Smooth muscle cell of the brain vasculature (primary cell): Measurements from ENCODE around the gene SYNGR4.
"Not testable (repeated sequence)": the region's sequence is repeated elsewhere in the genome, so short reads cannot be mapped to it uniquely, and the experiment has no call there.

Experiments used
- DNase-seq: peaks from one replicate; pipeline ENCODE4 v3.0.0-alpha.2; 2012; ENCODE audit warnings: low read depth, low spot score

Gene SYNGR4

GRCh38 chr19:48363810-48364597 lies at the start of gene SYNGR4, which contains the start of gene TMEM143:
Gene SYNGR4, plus strand, starts transcription at chr19:48364367. Its CDS starts 1,476 bp downstream, at chr19:48365843.
Gene TMEM143, minus strand, starts transcription at chr19:48363940. Its CDS starts 20 bp downstream, at chr19:48363920.
- peak; percentile 100 for DNase-seq

GRCh38 chr19:48315712-48316111 lies 48.5 kb upstream of the SYNGR4 start:
- no peak for DNase-seq

- DNase-seq = not testable (repeated sequence)
These were observed 46.5 kb upstream of the SYNGR4 start for GRCh38 chr19:48317708-48317960.

- no peak for DNase-seq
These were observed 45.7 kb upstream of the SYNGR4 start for GRCh38 chr19:48318286-48318987.

- peak; percentile 69 for DNase-seq
These were observed 44.3 kb upstream of the SYNGR4 start for GRCh38 chr19:48319647-48320541.

- peak; percentile 70 for DNase-seq
These were observed 42.9 kb upstream of the SYNGR4 start for GRCh38 chr19:48321372-48321621.

GRCh38 chr19:48321622-48322591 lies 42.3 kb upstream of the SYNGR4 start:
- DNase-seq = peak; percentile 93

GRCh38 chr19:48325265-48325910 lies 38.8 kb upstream of the SYNGR4 start, which contains the start of gene EMP3:
Gene EMP3, plus strand, starts transcription at chr19:48325552. Its CDS starts 1,293 bp downstream, at chr19:48326845.
- peak; percentile 73 for DNase-seq

- DNase-seq = no peak
These were observed 34.8 kb upstream of the SYNGR4 start for GRCh38 chr19:48329167-48329891.

GRCh38 chr19:48330012-48330681 lies 34.0 kb upstream of the SYNGR4 start:
- no peak for DNase-seq

- DNase-seq = no peak
These were observed 31.9 kb upstream of the SYNGR4 start for GRCh38 chr19:48332351-48332661.

GRCh38 chr19:48332662-48333466 lies 31.3 kb upstream of the SYNGR4 start:
- DNase-seq = peak; percentile 94

- DNase-seq = peak; percentile 80
These were observed 30.4 kb upstream of the SYNGR4 start for GRCh38 chr19:48333467-48334384.

GRCh38 chr19:48338253-48338755 lies 25.9 kb upstream of the SYNGR4 start:
- no peak for DNase-seq

GRCh38 chr19:48338802-48339503 lies 25.2 kb upstream of the SYNGR4 start:
- DNase-seq = no peak

GRCh38 chr19:48340995-48341394 lies 23.2 kb upstream of the SYNGR4 start:
- DNase-seq = no peak
